ENCODE data around the gene RNF207.

The RNF207 gene

GRCh38 chr1:6239213-6239752, 33.4 kb downstream of the RNF207 start:
- DNase-seq: no peak

GRCh38 chr1:6239950-6240768, 34.2 kb downstream of the RNF207 start:
- DNase-seq: no peak

GRCh38 chr1:6241107-6241886, 35.4 kb downstream of the RNF207 start:
- DNase-seq: no peak

- DNase-seq: no peak
These were observed 36.2 kb downstream of the RNF207 start for GRCh38 chr1:6241887-6242740.

GRCh38 chr1:6243053-6243834, 37.3 kb downstream of the RNF207 start:
- no peak for DNase-seq

GRCh38 chr1:6243993-6244392, 38.1 kb downstream of the RNF207 start, which contains the start of gene HES3:
TSS of gene HES3 (plus strand) at chr1:6244179. CDS start at chr1:6244366, 187 bp downstream.
- no peak for DNase-seq

GRCh38 chr1:6244401-6245049, 38.6 kb downstream of the RNF207 start:
- DNase-seq: no peak

GRCh38 chr1:6245086-6245868, 39.4 kb downstream of the RNF207 start:
- peak; percentile 60 for DNase-seq

- no peak for DNase-seq
These were observed 40.1 kb downstream of the RNF207 start for GRCh38 chr1:6245869-6246496.

- DNase-seq: peak; percentile 20
These were observed 40.9 kb downstream of the RNF207 start for GRCh38 chr1:6246497-6247467.

GRCh38 chr1:6247651-6248050, 41.7 kb downstream of the RNF207 start:
- no peak for DNase-seq

- DNase-seq: no peak
These were observed 42.4 kb downstream of the RNF207 start for GRCh38 chr1:6248161-6248776.

- DNase-seq: no peak
These were observed 43.2 kb downstream of the RNF207 start for GRCh38 chr1:6248932-6249738.

- DNase-seq: no peak
These were observed 44.1 kb downstream of the RNF207 start for GRCh38 chr1:6249739-6250689.

GRCh38 chr1:6251233-6251632, 45.3 kb downstream of the RNF207 start:
- DNase-seq: no peak

- DNase-seq: no peak
These were observed 45.9 kb downstream of the RNF207 start for GRCh38 chr1:6251681-6252373.
